Measurements from ENCODE around the gene NSRP1.
A peak's percentile ranks its signal among the peaks of the same experiment; 100 is the strongest.
"Not testable (repeated sequence)": the region's sequence is repeated elsewhere in the genome, so short reads cannot be mapped to it uniquely, and the experiment has no call there.

Gene NSRP1

DNA sequence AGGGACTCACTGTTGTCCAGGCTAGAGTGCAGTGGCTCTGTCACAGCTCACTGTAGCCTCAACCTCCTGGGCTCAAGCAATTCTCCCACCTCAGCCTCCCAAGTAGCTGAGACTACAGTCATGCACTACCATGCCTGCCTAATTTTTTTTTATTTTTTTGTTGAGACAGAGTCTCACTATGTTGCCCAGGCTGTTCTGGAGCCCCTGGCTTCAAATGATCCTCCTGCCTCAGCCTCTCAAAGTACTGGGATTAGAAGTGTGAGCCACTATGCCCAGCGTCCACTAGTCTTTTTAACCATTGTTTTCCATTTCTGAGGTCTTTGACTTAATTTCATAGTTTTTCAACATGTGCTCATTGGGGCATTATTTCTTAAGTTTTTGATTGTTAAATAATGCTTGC is 13.5 kb downstream of the NSRP1 start:
- no peak for DNase-seq

DNA sequence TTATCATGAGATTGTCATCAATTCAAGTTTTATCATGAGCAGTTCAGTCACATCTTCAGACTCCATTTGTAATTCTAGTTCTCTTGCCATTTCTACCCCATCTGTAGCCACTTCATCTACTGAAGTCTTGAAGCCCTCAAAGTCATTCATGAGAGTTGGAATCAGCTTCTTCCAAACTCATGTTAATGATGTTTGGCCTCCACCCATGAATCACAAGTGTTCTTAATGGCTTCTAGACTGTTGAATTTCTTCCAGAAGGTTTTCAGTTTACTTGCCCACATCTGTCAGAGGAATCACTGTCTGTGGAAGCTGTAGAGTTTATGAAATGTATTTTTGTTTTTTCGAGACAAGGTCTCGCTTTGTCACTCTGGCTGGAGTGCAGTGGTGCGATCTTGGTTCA is 16.0 kb downstream of the NSRP1 start:
- no peak for DNase-seq

DNA sequence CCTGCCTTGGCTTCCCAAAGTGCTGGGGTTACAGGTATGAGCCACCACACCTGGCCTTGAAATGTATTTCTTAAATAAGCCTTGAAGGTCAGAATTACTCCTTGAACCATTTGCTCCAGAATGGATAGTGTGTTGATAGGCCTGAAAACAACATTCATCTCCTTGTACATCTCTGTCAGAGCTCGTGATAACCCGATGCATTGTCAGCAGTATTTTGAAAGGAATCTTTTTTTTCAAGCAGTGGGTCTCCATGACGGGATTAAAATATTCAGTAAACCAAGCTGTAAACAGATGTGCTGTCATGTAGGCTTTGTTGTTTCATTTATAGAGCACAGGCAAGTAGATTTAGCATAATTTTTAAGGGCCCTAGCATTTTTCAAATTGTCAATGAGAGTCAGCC is 16.6 kb downstream of the NSRP1 start:
- DNase-seq: no peak

DNA sequence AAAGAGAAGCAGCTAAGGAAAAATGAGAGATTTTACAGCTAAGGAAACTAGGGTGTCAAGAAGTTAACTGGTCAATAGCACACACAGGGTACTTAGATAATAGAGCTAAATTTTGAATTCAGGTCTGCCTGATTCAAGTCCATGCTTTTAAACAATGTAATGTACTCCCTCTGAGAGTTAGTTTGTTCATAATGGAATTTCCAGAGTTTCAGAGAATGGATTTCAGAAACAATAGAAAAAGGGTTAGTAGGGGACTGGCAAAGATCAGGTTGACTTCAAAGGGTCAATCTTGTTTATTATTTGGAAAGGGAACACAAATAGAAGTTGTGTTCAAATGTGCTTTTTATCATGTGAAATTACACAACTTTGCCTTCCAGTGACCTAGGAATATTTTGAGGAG is 17.9 kb downstream of the NSRP1 start:
- no peak for DNase-seq

DNA sequence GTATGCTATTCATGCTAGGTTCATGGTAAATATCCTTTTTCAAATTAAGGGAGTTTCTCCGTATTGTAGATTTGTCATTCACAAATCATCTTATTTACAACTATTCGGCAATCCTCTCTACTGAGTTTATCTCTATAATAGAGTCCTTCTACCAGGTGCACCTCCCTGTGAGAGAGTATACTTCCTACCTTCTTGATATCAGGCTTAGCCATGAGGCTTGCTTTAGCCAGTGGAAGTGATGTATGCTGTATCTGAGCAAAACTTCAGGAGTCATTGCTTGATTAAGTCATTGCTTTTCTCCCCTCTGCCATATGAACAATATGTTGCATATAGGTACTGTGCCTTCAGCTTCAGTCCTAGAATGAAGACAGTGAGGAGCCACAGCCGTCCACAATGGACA is 20.5 kb downstream of the NSRP1 start:
- DNase-seq: no peak

DNA sequence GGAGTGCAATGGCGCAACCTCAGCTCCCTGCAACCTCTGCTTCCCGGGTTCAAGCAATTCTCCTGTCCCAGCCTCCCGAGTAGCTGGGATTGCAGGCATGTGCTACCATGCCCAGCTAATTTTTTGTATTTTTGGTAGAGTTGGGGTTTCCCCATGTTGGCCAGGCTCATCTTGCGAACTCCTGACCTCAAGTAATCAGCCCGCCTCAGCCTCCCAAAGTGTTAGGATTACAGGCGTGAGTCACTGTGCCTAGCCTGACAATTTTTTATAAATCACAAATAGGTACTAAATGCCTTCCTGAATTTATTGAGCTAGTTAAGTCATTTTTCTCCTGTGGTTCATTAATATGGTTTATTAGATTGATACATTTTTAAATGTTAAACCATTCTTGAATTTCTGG is 31.2 kb downstream of the NSRP1 start:
- not testable (repeated sequence) for DNase-seq

DNA sequence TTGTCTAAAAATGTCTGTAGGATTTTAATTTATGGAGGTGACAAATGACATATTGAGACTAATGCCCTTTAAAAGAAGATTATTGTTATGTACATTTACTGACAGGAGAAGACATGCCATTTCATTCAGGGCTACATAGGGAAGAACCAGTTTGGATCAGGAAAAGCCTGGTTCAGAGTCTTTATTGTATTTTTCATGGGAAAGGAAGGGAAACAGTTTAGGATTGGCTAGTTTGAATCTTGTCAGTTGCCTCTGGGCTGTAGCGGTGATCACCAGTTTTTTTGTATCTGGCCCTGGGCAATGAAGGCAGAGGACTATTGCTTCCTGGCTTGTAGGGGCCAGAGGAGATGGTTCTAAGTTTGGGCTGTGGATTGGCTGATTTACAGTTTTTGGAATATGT is 31.8 kb downstream of the NSRP1 start:
- no peak for DNase-seq

DNA sequence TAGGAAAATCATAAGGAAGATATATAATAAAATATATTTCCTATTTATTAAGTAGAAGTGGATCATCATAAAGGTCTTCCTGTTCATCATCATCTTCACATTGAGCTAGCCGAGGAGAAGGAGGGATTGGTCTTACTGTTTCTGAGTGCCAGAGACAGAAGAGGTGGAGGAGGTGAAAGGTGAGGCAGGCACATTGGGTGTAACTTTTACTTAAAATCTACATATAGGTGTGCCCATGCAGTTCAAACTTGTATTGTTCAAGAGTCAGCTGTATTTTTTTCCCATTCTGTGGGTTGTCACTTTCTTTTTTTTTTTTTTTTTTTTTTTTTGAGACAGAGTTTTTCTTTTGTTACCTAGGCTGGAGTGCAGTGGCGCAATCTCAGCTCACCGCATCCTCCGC is 34.9 kb downstream of the NSRP1 start:
- no peak for DNase-seq

DNA sequence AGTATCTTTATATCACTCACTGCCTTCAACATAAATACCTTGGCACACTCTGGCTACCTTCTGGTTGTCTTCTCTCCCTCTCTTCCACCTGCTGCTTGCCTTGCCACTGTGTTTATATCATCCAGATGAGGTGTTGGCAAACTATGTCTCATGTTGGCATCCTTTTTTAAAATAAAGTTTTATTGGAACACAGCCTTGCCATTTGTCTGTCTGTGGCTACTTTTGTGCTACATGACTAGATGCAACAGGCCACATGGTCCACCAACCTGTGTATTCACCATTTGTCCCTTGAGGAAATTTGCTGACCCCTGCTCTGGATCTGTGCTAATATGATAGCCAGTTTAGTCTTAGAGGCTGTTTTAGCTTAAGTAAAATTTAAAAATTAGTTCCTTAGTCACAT is 36.8 kb downstream of the NSRP1 start:
- DNase-seq: no peak

DNA sequence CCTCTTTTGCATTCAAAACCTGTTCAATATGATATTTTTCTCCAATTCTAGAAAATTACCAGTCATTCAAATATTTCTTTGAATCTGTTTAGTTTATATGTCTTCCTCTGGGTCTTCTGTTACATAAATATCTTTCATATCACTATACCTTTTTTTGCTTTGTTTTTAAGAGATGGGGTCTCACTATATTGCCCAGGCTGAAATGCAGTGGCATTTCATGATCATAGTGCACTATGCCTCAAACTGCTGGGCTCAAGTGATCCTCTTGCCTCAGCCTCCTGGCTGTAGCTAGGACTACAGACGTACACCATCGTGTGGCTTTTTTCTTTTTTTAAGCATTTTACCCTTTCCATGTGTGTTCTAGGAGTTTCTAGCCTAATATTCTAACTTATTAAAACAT is 38.8 kb downstream of the NSRP1 start:
- no peak for DNase-seq

DNA sequence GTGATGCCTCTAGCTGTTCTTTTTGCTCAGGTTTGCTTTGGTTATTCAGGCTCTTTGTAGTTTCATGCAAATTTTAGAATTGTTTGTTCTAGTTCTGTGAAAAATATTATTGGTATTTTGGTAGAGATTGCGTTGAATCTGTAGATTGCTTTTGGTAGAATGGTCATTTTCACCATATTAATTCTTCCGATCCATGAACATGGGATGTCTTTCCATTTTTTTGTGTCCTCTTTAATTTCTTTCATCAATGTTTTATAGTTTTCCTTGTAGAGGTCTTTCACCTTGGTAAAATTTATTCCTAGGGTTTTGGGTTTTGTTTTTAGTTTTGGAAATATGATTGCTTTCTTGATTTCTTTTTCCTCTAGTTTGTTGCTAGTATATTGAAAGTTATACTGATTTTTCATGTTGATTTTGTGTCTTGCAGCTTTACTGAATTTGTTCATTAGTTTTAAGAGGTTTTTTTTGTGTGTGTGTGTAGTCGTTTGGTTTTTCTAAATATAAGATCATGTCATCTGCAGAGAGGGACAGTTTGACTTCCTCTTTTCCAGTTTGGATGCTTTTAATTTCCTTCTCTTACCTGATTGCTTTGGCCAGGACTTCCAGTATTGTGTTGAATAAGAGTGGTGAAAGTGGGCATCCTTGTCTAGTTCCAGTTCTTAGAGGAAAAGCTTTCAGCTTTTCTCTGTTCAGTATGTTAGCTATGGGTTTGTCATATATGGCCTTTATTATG is 42.4 kb downstream of the NSRP1 start:
- DNase-seq: no peak

DNA sequence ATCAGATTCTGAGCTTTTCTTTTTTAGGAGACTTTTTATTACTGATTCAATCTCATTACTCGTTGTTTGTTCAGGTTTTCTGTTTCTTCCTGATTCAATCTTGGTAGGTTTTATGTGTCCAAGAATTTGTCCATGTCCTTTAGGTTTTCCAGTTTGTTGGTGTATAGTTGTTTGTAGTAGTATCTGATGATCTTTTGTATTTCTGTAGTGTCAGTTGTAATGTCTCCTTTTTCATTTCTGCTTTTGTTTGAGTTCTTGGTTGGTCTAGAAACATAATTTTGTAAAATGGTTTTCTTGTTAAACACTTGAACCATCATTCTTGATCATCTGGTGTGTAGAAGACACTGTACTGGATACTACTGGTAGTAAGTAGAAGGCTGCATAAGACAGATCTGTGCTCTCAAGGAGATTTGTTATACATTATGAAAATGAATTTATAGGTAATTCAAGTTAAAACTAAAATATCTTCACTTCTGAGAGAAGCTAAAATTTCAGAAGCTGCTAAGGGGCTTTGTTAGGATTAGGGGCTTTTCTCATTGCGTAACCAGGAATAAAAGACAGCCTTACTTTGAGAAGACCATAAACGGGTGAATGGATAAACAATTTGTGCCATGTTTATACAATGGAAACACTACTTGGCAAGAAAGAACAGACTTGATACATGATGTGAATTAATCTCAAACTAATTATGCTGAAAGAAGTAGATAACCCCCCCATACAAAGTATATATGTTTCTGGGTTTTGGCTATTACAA is 44.0 kb downstream of the NSRP1 start:
- no peak for DNase-seq

DNA sequence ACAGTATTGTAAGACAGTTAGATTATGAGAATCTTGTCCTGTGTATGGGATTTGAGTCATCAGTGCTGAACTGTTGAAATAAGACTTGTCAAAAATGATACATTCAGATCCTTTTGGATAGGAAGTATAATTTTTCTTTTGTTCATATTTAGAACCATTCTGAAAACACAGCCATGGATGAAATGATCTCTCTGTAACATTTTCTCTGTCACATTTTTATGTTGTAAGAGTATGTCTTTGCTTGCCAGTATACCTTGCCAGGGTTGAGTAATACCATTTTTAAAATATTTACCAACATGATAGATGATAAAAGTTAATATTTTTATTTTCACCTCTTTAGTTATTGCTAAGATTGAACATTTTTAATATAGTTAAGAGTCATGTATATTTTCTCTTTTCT is 45.0 kb downstream of the NSRP1 start:
- DNase-seq: no peak

DNA sequence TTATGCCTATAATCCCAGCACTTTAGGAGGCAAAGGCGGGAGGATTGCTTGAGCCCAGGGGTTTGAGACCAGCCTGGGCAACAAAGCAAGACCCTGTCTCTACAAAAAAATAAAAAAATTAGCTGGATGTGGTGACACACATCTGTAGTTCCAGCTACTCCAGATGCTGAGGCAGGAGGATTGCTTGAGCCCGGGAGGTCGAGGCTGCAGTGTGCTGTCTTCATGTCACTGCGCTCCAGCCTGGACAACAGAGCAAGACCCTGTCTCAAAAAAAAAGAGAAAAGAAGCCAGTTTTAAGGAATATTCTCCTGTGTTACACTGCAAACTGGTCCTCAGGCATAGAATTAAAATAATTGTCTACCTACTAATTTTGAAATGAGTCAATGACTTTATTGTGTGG is 47.9 kb downstream of the NSRP1 start:
- no peak for DNase-seq

DNA sequence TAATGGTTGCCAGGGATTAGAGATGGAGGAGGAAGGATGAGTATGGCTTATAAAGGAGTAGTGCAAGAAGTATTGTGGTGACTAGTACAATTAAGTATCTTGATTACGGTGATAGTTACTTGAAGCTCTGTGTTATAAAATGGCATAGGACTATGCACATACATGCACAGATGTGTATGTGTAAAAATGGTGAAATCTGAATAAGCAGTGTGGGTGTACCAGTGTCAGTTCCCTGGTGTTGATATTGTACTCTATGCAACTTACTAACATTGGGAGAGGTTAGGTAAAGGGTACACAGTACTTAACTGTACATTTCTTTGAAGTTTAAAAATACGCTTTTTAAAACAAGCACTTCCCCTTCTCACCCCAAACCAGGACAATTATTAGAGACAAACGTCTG is 48.5 kb downstream of the NSRP1 start:
- no peak for DNase-seq

DNA sequence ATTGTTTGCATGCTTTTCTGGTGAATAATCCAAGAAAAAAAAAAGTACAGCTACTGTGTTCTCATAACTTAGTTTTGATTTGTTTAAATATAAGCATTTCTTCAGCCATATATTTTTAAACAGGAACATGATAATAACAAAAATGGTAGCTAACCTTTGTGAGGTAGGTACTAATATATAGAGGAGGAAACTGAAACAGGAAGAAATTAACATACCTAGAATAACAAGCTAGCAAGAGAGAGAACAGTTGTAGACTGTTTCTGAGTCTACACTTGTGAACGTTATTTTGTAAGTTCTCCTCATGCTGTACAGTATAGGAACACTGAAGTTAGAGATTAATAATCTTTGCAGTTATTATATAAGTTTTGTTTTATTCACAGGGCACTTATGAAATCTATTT is 49.3 kb downstream of the NSRP1 start:
- no peak for DNase-seq

DNA sequence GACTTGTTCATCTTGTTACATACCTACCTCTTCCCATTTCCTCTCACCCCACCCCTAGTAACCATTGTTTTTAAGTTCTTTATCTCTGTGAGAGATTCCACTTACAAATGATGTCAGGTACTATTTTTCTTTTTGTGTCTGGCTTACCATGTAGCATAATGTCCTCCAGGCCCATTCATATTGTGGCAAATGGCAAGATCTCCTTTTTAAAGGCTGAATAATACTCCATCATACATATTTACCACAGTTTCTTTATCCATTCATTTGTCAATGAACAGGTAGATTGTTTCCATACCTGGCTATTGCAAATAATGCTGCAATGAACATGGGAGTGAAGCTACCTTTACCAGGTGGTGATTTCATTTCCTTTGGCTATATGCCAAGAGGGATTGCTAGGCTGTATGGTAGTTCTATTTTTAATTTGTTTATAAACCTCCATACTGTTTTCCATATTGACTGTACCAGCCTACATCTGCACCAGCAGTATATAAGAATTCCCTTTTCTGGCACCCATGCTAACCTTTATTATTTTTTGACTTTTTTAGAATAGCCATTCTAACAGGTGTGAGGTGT is 53.9 kb downstream of the NSRP1 start:
- DNase-seq: no peak

DNA sequence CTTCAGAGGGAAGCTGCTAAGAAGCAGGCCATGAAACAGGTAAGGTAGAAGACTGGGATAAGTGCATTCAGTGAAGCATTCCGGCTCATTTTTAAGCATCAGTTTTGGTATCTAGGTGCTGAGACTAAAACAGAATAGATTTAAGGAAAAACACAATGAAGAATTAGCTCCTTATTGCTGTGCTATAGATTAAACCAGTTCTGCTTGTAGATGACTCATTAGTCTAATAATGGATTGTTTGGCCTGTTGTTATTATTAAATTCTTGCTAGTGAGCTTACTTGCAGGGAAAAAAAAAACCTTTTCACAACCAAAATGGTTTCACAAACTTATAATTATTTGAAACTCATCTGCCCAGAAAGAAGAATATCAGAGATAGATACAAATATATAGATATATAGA is 55.9 kb downstream of the NSRP1 start:
- no peak for DNase-seq

DNA sequence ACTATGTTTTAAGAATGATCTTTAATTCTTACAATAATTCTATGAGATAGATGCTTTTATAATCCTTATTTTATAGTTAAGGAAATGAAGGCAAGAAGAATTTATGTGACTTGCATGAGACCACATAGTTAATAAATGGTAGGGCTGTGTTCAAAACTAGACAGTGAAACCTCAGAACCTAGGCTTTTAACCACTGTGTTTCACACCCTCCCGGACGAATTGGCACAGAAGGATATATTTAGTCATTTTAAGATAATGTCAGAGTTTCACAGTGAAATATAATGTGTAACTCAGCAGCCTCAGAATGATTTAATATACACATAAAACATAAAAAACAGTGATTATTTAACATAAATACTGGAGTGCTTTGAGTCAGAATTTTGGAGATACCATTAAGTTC is 57.0 kb downstream of the NSRP1 start:
- peak; percentile 33 for DNase-seq

DNA sequence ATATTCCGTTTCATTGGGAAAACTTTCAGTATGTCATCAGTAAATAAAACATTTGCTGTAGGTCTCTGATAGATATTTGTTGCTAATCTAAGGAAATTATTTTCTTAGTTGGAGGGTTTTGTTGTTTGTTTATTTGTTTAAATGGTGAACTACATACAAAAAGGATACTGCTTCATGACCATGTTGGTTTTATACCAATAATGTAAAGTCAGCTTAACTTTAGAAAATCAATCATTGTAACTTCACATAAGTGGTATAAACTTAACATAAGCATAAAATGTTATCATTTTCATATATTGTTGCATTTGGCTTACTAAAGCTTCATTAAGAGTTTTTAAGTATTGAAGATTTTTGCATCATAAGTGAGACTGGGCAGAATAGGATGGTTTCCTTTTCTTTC is 57.9 kb downstream of the NSRP1 start:
- DNase-seq: no peak

DNA sequence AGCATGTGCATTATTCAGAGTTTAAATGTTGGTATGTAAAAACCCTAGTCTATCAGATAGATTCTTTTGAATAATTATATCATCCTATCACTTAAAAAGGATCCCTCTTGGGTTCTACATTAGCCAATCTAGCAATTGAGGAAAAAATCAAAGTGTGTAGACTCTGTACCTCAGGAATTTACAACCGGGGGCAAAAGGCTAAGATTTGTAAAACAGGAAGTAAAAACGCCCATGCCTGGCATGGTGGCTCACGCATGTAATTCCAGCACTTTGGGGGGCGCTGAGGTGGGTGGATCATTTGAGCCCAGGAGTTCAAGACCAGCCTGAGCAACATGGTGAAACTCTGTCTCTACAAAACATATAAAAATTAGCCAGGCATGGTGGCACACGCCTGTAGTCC is 60.2 kb downstream of the NSRP1 start:
- DNase-seq: no peak

DNA sequence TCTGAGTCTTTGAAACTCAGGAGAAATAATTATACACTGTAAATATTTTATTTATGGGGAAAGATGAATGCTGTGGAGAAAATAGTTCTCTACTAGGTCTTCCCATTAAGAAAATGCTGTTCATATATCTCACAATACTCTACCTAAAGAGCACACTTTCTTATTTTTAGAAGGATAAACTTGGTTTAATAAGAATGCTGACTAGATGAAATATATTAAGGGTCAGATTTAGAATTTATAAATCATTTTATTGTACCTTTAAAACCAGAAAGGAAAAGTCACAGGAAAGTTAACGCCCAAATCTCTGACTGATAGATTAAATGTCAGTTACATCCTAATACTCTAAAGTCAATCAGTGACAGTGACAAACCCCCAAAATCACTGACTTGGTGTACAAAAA is 70.1 kb downstream of the NSRP1 start:
- no peak for DNase-seq

DNA sequence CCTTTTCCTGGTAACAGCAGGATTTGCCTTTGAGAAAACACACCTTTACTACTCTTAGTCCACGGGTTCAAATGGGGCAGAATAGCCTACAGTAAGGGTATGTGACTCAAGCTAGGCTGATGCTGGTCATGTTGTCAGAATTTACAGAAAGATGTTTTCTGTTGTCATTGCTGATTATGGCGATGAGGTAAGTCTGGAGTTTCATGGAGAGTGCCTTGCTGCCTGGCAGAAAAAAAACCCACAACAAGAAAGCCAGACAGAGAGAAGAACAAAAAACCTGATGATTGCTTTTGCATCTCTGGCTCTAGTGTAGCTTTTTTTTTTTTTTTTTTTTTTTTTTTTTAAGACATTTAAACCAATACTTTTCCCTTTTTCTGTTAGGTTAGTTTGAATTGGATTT is 71.0 kb downstream of the NSRP1 start:
- no peak for DNase-seq

DNA sequence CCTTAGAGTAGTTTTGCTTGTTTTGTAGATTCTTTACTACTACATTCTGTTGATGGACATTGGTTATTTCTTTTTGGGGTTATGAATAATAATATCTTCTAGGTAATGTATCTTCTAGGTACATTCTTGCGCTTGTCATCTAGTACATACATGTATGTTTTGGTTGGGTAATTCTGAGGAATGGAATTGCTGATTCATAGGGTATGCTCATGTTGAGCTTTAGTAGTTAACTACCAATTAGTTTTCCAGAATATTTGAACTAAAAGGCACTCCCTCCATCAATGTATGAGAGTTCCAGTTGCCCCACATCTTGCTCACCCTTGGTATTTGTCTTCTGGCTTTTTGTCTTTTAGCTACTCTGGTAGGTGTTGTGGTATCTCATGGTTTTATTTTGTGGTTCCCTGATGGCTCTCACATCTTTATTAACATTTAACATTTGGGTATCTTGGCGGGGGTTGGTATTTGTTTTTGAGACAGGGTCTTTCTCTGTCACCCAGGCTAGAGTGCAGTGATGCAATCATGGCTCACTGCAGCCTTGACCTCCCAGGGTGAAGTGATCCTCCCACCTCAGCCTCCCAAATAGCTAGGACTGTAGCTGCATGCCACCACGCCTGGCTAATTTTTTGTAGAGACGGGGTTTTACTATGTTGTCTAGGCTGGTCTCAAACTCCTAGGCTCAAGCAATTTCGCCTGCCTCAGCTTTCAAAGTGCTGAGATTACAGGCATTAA is 71.8 kb downstream of the NSRP1 start:
- no peak for DNase-seq

Data from stimulated activated CD8-positive, alpha-beta memory T cell treated with anti-CD3 and anti-CD28 coated beads, Interleukin-4, amount 100 ng/mL, for 48 hours (primary cell).